ENCODE measurements around the gene AQP5. TPM values are rescaled to one million over a fixed set of nuclear protein-coding genes. Genes with fewer than 3 reads are reported as not detected.

AQP5 gene
- total and polyA plus RNA-seq, 2 donors (not counting 3 experiments of a cell fraction or from before 2014, with no cell fraction given) = 0.95 to 2.3 TPM

DNA sequence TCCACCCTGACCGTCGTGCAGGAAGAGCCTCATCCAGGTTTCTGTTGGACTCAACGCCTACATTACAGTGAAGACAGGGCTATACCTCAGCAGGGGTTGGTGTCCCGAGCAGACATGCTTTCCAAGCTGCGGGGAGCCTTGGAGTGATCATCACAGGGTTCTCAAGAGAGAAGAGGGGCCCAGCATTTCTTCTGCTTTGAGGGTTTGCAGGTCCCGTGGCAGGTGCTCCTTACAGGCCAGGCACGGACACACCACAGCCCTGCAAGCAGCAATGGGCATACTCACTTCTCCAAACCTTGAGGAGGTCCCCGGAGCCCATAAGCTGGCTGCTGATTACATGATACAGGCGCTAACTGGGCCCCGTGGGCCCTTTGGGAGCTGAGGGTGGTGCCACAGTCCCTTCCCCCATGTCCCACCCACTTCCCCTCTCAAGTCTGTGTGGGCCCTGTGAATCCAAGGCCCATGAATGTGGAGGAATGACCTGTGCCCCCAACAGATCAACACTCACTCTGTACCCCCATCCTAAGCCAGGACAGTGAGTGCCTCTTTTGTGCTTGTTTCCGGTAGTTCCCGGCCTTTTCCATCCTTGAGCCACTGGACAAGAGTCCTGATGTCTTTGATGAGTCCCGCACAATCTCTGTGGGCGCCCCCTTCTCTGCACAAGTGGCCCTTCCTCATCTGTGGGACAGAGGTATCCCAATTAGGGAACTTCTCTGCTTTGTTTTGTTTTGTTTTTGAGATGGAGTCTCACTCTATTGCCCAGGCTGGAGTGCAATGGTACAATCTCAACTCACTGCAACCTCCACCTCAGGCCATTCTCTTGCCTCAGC, 10.0 kb upstream of the AQP5 start:
- no peak for DNase-seq (ENCODE audit: low read depth, low spot score)
- POLR2A ChIA-PET = no interaction called here
- dilution Hi-C loops (cut with MboI; ENCODE audit: extremely low pct_ligation_motif_present, low sequenced_read_pairs) (loop anchor here (25.0 kb wide), 1 partner anchor 111 kb away; the partner anchor contains the start of gene ASIC1), intact Hi-C loops (cut with micrococcal nuclease) (no loop called here)
- Histone ChIP-seq H3K4me3 (replicated peaks in 1 of 3; ENCODE audit: insufficient read depth in 1 of 3, low read depth in 1 of 3, low read length in 3 of 3) (no peak overlapping the region), H3K4me1 (ENCODE audit: control insufficient read depth, extremely low read depth, insufficient read depth, low read length) (no peaks in the 10 kb centered on the region), H3K9me1 (replicated peaks; ENCODE audit: control insufficient read depth, extremely low read depth, insufficient read depth, low read length) (no peaks in the 10 kb centered on the region), H3K27me3 (ENCODE audit: control insufficient read depth in 2 of 2, insufficient read depth in 2 of 2, low read length in 2 of 2) (no peaks in the 10 kb centered on the region), H3K9me3 (replicated peaks; ENCODE audit: control insufficient read depth, insufficient read depth, low read length) (no peaks in the 10 kb centered on the region), H3K36me3 (ENCODE audit: control insufficient read depth in 2 of 2, extremely low read depth in 1 of 2, insufficient read depth in 2 of 2, low read length in 2 of 2) (no peaks in the 10 kb centered on the region), H3K27ac (ENCODE audit: insufficient read depth, low read depth, low read length) (no peak overlapping the region), H3K4me2 (ENCODE audit: insufficient read depth, low read length) (no peak overlapping the region), H3K9ac (replicated peaks; ENCODE audit: extremely low read depth, insufficient read depth, low read length) (no peak overlapping the region), H2AFZ (ENCODE audit: low read depth, low read length) (no peak overlapping the region), H4K20me1 (replicated peaks; ENCODE audit: control insufficient read depth, extremely low read depth, insufficient read depth, low read length) (no peaks in the 10 kb centered on the region), H3K79me2 (ENCODE audit: control insufficient read depth, insufficient read depth, low read length) (no peaks in the 10 kb centered on the region)
- TF ChIP-seq FOS (IDR thresholded peaks at IDR 0.05; ENCODE audit: borderline replicate concordance, insufficient read depth, low read length) (no peak), JUN (IDR thresholded peaks at IDR 0.05; ENCODE audit: borderline replicate concordance, insufficient read depth, insufficient read length, low read depth) (no peak), GATA2 (IDR thresholded peaks at IDR 0.05; ENCODE audit: insufficient read depth, insufficient read length, low read depth, low read length) (no peak), POLR2AphosphoS5 (IDR thresholded peaks at IDR 0.05; ENCODE audit: insufficient read depth, low read depth, low read length) (no peak), POLR2A (IDR thresholded peaks at IDR 0.05; ENCODE audit: low read depth, low read length) (no peak), EZH2 (IDR thresholded peaks at IDR 0.05; ENCODE audit: borderline replicate concordance, low read depth, low read length, severe bottlenecking) (no peak), MYC (IDR thresholded peaks at IDR 0.05; ENCODE audit: low read depth, low read length) (no peak)
- TF ChIP-seq, protein P1, sequence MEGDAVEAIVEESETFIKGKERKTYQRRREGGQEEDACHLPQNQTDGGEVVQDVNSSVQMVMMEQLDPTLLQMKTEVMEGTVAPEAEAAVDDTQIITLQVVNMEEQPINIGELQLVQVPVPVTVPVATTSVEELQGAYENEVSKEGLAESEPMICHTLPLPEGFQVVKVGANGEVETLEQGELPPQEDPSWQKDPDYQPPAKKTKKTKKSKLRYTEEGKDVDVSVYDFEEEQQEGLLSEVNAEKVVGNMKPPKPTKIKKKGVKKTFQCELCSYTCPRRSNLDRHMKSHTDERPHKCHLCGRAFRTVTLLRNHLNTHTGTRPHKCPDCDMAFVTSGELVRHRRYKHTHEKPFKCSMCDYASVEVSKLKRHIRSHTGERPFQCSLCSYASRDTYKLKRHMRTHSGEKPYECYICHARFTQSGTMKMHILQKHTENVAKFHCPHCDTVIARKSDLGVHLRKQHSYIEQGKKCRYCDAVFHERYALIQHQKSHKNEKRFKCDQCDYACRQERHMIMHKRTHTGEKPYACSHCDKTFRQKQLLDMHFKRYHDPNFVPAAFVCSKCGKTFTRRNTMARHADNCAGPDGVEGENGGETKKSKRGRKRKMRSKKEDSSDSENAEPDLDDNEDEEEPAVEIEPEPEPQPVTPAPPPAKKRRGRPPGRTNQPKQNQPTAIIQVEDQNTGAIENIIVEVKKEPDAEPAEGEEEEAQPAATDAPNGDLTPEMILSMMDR (IDR thresholded peaks at IDR 0.05; ENCODE audit: extremely low read depth in 1 of 2, insufficient read depth in 1 of 2, low read depth in 1 of 2, low read length in 2 of 2) = no peak
- TF ChIP-seq, protein P2, sequence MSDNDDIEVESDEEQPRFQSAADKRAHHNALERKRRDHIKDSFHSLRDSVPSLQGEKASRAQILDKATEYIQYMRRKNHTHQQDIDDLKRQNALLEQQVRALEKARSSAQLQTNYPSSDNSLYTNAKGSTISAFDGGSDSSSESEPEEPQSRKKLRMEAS (IDR thresholded peaks at IDR 0.05; ENCODE audit: insufficient read depth, insufficient read length) = no peak
- CTCF ChIA-PET = no interaction called here
- no peak for FAIRE-seq
- no TSS peak for BruUV-seq (replicated peaks)

Data from endothelial cell of umbilical vein (primary cell).